CD1c-positive myeloid dendritic cell (primary cell): ENCODE measurements around the gene PAQR8.
"Not testable (repeated sequence)": the region's sequence is repeated elsewhere in the genome, so short reads cannot be mapped to it uniquely, and the experiment has no call there.

Experiments used
- DNase-seq: peaks from one replicate; pipeline ENCODE4 v3.0.0-alpha.2; 2016; ENCODE audit errors: extremely low spot score

The PAQR8 gene

DNA sequence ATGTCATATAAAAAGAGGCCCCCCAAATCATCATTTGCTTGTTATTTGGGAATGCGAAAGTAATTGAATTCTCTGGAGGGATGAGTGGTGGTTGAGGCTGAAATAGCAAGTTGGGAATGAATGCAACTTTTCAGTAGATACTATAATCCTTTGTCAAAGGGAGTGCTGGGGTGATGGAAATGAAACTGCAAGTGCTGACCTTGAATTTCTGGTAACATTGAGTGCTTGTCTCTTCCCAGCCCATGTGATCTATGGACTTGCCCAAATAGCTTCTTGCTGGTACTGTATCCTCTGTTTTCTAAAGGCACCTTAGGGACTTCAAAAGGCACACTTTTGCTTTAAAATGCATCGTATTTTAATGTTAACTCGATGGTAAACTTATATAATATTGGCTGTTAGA, 14.8 kb downstream of the PAQR8 start:
- DNase-seq, result no peak

DNA sequence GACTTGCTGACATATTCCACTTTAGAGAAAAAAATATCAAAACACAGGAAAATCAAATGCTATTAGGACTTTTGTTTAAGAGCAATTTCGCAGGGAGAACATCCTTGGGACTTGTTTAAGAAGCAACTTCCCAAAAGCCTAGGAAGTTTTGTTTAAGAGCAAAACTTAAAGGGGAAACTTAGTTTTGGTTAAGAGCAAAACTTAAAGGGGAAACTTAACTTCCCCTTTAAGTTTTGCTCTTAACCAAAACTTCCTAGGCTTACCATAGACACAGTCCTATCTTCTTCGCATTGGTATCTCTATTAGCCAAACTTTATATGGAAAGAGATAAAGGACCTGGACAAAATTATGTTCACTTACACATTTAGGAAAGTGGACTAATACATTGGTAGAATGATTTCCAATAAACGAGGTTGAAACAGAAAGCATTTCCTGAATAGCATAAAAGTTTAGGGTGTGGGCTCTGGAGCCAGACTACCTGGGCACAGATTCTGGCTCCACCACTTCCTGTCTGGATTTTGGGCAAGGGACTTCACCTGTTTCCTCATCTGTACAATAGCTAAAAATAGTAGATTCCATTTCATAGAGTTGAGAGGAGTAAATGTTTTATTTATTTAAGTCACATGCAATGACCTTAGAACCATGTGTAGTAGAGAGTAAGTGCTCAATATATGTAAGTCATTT, 15.7 kb downstream of the PAQR8 start:
- peak; percentile 60 for DNase-seq

DNA sequence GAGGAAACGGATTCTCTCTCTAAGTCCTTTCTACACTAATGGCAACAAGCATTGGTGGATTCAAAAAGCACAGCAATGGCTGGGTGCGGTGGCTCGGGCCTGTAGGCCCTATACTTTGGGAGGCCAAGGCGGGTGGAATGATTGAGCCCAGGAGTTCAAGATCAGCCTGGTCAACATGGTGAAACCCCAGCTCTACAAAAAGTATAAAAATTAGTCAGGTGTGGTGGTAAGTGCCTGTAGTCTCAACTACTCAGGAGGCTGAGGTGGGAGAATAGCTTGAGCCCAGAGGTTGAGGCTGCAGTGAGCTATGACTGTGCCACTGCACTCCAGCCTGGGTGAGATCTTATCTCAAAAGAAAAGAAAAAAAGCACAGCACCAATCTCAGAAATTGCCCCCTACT, 19.3 kb downstream of the PAQR8 start:
- DNase-seq, result no peak

DNA sequence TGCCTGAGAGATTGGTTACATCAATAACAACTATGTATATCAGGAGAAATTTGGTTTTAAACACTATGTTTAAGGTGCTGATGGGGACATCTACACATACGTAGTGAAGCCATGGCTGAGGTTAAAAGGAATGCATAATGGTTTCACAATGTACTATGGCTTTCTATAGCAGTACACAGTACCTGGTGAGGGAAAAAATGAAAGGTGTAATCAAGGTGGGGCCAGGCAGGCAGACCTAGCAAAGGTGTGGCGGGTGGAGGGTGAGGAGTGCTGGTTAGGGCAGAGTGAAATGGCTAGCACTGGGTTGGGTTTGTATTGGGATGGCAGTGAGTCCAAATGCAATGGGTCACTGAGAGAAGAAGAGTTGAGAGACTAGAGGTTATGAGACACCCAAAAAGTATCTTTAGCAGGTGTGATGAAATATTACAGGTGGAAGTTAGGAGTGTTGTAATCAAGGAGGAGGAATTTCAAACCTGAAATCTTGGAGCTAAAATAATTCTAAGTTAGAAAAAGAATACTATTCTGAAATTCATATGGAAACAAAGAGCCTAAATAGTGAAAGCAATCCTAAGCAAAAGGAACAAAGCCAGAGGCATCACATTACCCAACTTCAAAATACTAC, 22.3 kb downstream of the PAQR8 start:
- no peak for DNase-seq

DNA sequence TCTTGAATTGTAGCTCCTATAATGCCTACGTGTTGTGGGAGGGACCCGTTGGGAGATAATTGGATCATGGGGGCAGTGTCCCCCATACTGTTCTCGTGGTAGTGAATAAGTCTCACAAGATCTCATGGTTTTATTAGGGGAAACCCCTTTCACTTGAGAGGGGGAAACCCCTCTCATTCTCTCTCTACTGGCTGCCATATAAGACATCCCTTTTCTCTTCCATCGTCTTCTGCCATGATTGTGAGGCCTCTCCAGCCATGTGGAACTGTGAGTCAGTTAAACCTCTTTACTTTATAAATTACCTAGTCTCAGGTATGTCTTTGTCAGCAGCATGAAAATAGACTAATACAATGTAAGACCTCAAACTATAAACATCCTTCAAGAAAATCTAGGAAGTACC, 23.1 kb downstream of the PAQR8 start:
- no peak for DNase-seq

DNA sequence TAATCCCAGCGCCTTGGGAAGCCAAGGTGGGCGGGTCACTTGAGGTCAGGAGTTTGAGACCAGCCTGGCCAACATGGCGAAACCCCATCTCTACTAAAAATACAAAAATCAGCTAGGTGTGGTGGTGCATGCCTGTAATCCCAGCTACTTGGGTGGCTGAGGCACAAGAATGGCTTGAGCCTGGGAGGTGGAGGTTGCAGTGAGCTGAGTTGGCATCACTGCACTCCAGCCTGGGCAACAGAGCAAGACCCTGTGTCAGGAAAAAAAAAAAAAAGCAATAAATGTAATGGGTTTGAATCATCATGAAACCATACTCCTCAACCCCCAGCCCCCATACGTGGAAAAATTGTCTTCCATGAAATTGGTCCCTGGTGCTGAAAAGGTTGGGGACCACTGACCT, 26.2 kb downstream of the PAQR8 start:
- DNase-seq, result not testable (repeated sequence)

DNA sequence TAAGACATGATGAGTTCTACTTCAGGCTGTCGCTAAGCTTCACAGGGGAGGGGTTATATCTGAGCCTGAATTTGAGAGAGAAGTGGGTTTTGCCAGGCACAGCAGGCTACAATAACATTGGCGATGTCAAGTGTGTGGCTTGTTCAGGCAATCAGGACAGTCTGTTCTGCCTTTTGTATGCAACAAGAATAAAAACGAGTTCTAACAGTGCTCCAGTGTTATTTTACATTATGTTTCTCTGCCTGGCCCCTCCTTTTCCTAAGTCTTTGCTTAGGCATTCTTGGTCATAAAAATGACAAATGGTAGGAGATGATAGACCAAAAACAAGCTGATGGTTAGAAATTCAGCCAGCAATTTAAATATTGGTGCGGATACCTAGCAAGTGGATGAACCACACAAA, 26.8 kb downstream of the PAQR8 start:
- no peak for DNase-seq

DNA sequence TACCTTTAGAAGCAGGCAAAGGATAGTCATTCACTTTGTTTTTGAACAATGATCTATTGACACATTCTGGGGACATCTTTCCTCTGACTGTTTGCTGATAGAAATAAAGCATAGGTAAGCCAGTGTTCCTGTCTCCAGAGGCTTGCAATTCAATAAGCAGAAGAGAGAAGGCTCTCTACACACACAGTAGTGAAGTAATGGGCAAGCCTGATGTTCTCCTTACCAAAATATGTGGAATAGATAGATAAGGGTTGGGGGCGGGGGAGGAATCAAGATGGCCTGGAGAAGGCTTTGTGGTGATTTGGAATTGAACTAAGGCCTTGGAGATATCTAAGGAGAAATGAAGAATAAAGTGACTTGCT, 27.3 kb downstream of the PAQR8 start:
- no peak for DNase-seq

DNA sequence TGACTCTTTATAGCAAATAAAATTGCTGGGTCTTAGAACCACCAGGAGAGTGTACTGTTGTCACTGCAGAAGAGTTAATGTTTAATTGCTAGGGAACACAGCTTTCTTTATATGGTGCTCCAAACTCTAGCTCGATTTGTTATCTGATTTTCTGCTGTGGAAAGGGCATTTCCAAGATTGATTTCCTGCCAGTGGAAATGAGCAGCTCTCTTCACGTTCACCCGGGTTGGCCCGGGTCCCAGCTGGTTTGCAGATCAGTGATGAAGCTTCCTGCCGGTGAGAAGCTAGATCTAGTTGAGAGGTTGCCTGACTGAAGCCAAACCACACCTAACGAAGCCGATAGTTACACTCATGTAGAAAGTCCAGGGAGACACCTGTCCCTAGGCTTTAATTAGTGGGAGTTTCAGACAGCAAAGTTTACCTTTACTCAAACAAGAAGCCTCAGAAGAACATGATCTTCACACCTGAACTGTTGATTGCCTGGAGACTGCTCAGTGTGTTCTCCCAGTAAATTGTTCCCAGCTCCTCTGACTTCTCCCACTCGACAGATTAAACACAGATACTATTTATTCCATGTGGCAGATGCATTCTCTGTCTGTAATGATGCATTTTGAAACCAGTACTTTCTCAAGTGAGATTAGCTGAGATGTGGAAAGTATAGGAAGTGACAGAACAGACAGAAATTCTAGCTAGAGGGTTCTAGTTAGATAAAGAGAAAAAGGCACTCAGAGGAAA, 27.8 kb downstream of the PAQR8 start:
- DNase-seq, result peak; percentile 7

DNA sequence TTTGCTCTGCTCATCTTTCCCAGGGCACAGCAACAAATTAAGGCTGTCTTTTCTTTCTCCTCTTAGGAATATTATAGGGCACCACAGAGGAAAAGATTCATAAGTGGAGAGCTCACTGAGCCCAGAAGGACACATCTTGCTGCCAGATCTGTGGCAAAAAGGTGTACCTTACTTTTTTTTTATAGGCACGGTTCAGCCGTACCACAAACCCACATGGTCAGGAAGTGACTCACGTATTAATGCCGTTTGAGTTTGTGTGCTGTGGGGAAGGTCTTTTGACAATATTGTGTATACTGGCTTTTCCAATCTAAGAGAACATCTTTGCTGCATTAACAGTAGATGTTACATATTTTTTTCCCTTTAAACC, 28.4 kb downstream of the PAQR8 start:
- peak; percentile 57 for DNase-seq

DNA sequence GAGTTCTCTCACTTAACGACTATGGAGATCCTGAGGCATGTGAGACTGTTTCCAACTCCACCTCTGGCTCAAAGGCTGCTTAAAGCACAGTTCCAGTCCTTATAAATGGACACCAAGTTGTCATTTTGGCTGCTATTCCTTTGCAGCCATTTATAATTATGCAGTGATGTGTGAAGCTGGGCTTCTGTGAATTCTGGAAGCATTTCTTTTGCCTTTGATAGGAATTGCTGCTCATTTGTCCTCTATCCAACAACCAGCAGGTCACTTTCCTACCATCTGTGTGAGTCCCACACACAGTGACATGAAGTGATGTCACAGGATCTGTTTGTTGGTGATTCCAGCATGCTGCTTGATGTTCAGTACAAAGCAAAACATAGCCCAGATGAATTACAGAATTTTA, 29.6 kb downstream of the PAQR8 start:
- DNase-seq, result no peak

DNA sequence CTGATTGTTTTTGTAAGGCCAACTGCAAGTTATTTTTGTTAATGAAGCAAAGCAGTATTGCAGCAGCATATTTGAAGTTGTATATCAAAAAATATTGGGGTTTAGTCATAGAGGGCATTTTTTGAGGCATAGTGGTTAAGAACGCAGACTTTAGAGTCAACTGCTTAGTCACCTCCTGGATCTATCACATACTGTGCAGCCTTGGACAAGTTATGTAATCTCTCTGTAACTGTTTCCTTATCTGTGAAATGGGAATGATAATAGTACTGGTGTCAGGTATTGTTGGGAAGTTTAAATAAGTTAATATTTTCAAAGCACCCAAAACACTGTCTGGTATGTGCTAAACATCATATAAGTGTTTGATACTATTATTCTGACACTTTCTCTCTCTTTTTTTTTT, 31.0 kb downstream of the PAQR8 start:
- DNase-seq, result no peak

DNA sequence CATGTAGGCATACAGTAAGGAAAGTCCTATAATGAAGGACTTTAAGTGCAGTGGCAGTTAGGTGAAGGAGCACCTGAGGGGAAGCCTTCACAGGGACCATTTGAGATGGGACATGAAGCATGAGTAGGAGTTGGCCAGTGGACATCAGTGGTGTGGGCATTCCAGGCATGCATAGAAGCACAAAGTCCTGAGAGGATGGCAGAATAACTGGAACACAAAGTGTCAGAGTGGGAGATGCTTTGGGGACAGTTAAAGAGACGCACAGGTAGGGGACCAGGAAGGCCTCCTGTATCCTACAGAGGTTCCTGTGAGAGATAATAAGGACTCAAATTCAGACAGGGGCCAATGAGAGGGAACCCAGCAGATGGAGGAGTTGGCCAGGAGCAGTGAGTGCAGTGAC, 31.8 kb downstream of the PAQR8 start:
- DNase-seq, result no peak

DNA sequence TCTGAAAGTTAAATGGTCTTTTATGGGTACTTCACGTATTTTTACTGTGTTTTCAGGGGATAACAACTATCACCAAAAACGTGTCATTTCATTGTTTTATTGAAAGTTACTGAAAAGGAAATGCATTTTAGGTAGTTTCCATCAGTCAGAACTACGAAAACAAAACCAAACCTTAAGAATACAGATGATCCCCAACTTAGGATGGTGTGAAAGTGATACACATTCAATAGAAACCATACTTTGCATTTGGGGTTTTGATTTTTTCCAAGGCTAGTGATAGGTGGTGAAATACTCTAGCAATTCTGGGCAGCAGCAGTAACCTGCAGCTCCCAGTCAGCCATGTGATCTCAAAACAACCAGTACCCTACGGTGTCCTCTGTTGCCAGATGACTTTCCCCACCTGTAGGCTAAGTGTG, 32.3 kb downstream of the PAQR8 start:
- no peak for DNase-seq

DNA sequence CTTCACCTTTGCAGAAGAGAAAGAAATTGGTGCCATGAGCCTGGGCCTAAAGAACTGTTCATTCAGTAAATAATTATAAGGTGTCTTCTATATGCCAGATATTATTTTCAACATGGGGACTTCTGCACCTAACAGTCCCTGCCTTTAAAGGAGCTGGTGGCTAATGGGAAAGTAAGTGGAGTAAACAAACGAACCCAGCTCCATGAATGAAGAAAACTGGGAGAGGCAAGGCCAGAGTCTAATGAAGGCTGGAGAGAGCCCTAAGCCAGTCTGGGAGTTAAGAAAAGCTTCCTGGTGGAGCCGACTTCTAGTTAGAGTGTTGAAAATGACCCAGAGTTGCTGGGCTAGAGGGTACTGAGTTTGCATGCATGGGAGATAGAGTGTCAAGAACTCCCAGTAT, 34.0 kb downstream of the PAQR8 start:
- DNase-seq, result no peak

DNA sequence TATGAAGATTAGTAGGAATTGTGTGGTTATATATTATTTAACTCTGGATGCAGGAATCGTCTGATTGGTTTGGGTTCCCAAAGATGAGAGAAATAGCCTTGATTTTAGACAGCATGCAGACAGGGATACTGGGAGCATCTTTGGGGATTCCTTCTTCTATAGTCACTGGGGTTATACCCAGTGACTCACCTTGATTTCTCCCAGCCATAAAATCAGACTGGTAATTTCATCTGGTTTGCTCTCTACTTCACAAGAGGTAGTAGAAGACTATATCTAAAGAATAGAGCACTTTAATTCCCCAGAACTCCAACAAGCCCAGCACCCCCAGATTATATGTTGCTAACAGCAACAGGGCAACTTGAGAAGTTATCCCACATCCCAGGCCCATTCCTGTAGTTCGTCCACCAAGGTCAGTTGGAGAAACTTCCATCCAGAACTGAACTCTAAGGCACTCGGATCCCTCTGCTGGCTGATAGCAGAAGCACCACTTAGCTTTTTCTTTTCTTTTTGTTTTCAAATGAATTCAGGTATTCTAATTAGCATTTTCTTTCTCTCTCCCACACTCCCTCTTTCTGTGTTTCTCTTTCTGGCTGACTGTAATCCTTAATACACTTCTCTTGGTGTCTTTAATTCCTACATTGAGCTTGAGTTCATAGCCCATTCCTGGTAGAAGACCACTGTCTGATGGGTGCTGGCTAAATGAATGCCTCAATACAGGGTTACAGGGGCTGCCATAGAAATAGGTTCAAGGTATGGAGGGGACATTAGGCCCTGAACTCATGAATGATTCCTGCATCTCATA, 37.8 kb downstream of the PAQR8 start:
- peak; percentile 57 for DNase-seq

DNA sequence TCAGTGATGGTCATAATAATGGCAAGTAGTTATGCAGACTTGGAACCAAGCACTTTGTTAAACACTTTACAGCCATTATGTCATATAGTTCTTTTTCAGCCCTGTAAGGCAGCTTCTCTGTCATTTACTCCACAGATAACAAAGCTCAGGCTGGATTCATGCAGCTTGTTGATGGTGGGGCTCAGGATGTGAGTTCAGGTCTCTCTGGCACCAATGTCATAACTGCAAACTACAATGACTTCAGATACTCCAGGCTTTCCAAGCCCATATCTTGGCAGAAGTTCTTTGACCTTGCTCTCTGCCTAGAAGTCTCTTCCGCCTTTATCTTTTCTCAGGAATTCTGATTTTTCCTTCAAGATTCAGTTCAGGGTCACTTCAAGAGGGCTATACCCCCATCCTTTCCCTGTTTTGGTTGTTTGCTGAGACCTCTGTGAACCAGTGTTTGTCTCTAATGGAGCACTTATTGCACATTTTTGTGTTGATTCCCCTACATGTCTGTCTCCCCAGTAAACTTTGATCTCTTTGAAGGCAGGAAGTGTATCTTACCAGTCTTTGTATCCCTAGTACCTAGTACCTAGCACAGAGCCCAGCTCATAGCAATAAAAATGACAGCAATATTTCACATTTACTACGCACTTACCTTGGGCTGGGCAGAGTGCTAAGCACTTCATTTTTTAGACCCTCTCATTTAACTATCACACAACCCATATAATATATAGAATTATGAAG, 38.5 kb downstream of the PAQR8 start:
- no peak for DNase-seq

DNA sequence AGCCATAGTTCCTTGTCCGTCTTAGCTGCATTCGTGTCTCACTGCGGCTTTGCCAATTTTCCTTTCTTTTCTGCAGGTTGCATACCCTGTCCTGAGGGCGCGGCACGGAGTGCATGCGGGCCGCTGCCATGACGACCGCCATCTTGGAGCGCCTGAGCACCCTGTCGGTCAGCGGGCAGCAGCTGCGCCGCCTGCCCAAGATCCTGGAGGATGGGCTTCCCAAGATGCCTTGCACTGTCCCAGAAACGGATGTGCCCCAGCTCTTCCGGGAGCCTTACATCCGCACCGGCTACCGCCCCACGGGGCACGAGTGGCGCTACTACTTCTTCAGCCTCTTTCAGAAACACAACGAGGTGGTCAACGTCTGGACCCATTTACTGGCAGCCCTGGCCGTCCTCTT, 41.1 kb downstream of the PAQR8 start:
- DNase-seq, result no peak

DNA sequence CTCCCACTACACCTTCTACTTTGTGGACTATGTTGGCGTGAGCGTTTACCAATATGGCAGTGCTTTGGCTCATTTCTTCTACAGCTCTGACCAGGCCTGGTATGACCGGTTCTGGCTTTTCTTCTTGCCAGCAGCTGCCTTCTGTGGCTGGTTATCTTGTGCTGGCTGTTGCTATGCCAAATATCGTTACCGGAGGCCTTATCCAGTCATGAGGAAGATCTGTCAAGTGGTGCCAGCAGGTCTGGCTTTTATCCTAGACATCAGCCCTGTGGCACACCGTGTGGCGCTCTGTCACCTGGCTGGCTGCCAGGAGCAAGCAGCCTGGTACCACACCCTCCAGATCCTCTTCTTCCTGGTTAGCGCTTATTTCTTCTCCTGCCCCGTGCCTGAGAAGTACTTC, 41.7 kb downstream of the PAQR8 start:
- DNase-seq, result no peak

DNA sequence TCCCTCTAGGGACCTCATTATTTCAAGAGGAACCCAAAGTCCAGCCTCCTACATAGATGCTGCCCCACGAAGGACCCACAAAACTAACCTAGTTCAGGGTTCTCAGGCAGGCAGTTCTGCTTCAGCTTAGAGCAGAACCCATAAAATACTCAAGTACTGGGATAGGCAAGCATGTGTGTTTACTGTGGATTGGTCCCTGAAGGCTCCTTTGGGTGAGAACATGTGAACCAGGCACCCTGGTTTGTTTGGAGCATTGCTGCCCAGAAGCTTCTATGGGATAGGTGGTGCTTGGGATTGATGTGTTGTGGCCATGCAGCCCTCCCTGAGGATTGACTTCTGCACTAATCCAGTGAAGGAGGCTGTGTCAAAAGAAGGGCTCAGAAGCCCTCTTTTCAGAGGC, 43.3 kb downstream of the PAQR8 start:
- DNase-seq, result no peak

DNA sequence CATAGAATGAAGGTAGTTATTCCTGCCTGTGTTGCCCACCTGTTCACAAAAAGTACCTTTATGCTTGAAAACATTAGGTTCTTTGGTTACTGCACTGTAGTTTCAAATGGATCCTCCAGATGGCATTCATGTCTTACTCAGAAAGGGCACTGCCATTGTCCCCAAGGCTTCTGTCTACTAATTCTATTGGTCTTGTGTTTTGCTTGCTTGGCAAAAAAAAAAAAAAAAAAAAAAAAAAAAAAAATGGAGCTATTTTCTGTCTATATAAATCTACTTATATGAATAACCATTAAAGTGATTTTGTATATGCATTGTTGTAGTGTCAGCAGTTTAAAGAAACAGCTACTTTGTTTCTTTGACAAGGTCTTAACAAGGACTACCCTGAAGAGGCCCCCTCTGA, 45.5 kb downstream of the PAQR8 start:
- DNase-seq, result peak; percentile 43

DNA sequence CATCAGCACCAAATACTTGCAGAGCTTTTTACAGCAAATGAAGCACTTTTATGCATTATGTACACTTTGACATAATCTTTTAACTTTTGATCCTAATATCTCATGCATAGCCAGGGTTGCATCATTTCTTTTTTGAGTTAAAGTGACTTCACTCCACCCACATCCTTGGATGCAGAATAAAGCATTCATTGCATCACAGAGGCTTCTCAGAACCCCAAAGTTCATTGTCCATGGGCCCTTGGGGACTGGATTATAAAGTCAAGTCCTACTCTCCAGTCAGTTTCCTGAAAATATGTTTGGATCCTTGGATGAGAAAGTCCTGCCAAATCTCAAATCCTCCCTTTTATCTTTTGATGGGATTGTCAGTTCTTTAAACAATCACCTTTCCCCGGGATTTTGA, 47.5 kb downstream of the PAQR8 start:
- no peak for DNase-seq
